Thyroid gland (tissue), 4 donors: ENCODE results near the gene FXYD1.

Source experiments
- CTCF ChIP-seq, 6 experiments: fragments of 200-600 bp in 3 of 6; fragments of 450-650 bp in 3 of 6; sonication (generic) in 3 of 6; IDR thresholded peaks; one replicate each; pipeline ENCODE4 v1.5.1; 2016 to 2019; ENCODE audit warnings: antibody characterized with exemption in 6 of 6, mild to moderate bottlenecking in 2 of 6, inconsistent platforms in 1 of 6, moderate library complexity in 1 of 6
- POLR2A ChIP-seq, 2 donors: fragments of 450-650 bp; IDR thresholded peaks; one replicate each; pipeline ENCODE4 v1.6.1; 2017; ENCODE audit warnings: antibody characterized with exemption in 2 of 2, mild to moderate bottlenecking in 2 of 2, moderate library complexity in 1 of 2

- TF ChIP-seq CTCF (IDR thresholded peaks at IDR 0.05): no peak
- TF ChIP-seq POLR2A (IDR thresholded peaks at IDR 0.05): no peak
Observed at GRCh38 chr19:35136231-35136630, 2.4 kb upstream of the FXYD1 start.
